GM21381 (cell line): ENCODE data around the gene ZMIZ1.

Experiments
- ATAC-seq: cut with Tn5 transposase; IDR thresholded peaks from one replicate; pipeline ENCODE4 v1.9.1; 2021; ENCODE audit warnings: mild to moderate bottlenecking, moderate library complexity; ENCODE audit not compliant: unreplicated experiment

Gene ZMIZ1

DNA sequence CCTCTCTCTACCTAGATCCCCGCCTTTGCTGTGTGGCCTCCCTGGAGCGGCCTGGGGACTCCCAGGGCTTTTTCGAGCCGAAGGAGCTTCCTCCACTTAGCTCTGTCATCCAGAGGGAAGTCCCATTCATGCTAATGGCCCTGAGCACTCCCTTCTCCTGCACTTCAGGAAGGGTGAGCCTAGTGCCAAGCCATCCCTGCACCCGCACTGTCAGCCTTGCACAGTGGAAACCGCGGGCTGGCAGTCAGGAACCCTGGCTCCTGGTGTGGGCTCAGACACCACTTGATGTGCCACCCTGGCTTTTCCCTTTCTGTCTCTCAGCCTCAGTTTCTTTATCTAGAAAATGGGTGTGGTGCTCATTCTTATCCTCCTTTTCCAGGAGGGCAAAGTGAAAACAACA, 131.6 kb downstream of the ZMIZ1 start:
- ATAC-seq: no peak

DNA sequence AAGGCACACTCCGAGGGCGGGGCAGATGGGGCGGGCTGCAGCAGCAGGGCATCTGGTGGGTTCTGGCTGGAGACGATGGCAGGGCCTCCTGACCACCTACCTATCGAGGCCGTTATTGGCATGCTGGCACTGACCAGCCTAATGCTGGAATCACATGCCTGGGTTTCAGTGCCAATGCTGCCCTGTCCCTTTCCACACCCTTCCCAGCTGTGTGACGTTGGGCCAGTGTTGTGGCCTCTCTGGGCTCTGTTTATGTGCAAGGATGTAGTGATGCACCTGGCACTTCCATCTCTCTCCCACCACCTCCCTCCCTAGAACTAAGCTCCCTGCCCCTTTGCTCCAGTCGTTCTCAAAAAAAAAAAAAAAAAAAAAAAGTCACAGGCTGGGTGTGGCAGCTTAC, 132.9 kb downstream of the ZMIZ1 start:
- ATAC-seq: no peak

DNA sequence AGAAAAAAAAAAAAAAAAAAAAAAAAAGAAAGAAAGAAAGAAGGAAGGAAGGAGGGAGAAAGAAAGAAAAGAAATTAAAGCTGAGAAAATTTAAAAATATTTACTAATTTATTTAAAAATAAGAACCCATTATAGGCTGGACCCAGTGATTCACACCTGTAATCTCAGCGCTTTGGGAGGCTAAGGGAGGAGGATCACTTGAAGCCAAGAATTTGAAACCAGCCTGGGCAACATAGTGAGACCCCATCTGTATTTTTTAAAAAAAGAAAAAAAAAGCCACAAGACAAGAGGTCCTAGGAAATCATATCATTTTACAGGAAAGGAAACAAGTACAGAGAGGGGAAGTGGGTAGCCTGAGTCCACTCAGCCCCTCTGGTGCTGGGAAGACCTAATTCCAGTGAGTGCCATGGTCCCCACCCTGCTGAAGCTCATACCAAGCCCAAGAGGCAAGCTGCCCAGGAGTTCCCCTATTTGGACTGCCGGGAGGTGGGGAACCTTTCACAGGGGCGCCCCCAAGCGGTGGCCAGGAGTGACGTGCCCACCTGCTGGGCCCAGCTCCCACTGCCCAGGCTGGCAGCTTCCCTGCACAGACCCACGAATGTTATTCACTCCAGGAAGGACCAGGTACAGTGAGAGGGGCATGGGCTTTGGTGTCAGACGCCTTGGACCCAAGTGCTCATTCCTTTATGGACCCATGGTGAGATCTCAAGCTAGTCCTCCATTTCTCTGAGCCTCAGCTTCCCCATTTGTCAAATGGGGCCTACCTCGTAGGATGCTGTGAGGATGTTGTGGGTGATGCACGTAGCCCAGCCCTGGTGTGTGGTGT, 133.6 kb downstream of the ZMIZ1 start:
- ATAC-seq: no peak

DNA sequence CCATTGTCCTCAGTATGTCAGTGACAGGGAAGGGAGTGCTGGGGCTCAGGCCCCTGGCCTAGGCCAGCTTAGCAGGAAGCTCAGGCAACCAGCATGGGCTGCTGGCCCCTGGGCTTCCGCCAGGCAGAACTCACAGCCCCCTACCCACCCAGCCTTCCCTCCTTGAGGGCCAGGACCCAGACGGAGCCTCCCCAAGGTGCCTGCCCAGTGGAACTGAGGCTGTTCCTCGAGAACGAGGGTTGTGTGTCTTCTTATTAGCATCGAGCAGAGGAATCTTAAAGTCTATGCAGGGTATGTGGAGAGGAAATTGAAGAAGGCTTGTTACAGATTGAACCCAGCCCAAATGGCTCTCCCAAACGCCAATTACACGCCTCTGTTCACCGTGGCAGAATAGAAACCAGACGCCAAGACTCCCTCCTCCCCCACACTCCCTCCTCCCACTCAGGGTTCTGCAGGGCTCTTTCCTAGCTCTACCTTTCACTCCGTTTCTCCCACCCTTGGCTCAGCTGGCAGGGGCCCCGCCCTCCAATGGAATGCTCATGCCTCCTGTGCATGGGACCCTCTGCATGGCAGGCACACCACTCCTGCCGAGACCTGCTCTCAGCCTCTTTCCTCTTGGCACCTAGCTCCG, 134.4 kb downstream of the ZMIZ1 start:
- ATAC-seq: no peak

DNA sequence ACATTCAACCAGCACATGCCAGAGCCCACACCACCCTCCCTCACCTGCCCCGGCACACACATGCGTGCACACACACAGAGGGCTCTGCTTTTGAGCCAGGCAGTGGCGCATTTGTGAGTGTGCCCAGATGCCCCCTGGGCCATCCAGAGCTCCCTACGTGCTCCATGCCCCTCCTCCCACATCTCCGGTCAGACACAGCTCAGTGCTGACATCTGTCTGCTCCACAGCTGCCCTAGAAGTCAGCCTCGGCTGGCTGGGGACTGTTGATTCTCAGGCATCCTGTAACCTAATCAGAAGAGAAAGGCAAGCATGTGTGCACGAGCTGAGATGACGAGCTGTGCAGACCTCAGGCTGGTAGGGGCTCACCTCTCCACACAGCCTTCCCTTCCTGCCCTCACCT, 135.1 kb downstream of the ZMIZ1 start:
- no peak for ATAC-seq

DNA sequence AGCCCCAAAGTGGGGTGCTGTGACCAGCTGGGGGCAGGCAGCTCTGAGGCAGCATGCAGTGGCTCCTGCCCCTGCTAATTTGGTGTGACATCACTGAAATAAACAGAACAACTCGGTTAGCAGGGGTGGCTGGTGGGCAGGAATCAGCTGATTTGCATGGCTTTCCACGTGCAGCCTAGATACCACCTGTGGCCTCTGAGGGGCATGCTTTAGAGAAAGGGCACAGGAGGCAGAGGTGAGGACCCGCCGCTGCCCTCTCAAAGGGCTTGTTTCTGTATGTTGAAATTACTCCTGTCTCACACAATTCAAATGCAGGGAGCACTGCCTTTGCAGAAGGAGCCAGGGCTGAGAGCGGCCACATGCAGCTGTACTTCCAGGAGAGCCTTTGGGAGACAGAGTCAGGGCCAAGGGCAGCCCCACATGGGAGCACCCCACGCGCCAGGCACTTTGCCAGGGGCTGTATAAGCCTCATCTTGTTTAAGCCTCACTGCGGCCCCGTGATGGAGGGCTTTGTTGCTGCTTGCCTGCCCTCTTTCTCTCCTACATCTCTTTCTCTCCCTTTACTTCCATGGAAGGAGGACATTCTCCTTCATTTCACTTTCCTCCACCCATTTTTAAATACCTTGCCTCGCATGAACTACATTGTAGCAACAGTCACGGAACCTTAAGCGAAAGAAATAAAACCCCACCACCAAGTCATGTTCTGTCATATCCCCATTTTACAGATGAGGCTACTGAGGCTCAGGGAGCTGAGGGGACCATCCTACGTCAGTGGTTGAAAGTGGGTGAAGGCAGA, 137.7 kb downstream of the ZMIZ1 start:
- no peak for ATAC-seq

DNA sequence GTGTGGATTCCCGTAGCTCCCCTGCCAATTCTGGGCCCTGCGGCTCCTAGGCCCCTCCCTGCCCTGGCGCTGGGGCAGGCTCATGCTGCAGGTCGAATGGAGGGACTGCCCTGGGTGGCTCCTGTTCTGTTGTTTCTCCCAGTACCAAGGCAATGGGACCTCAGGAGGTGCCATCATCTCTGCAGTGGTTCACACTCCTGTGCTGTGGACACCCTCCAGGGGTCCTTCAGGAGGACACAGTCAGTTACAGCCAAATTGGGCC, 138.3 kb downstream of the ZMIZ1 start:
- ATAC-seq: no peak

DNA sequence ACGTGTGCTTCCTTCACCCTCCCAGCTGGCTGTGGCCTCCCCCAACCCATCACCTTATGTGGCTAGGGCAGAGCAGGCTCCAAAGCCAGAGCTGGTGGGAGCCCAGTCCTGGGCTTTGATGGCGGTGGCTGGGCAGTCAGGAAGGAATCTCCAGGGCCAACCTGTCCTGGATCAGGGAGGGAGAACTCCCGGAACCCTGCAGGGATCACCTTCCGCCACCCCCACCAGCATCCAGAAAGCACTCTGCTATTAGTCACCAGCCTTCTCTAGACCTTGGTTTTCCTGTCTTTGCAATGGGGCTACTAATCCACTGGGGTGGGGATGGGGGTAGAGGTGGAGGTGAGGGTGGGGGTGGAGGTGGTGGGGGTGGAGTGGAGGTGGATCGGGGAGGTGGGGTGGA, 139.0 kb downstream of the ZMIZ1 start:
- no peak for ATAC-seq

DNA sequence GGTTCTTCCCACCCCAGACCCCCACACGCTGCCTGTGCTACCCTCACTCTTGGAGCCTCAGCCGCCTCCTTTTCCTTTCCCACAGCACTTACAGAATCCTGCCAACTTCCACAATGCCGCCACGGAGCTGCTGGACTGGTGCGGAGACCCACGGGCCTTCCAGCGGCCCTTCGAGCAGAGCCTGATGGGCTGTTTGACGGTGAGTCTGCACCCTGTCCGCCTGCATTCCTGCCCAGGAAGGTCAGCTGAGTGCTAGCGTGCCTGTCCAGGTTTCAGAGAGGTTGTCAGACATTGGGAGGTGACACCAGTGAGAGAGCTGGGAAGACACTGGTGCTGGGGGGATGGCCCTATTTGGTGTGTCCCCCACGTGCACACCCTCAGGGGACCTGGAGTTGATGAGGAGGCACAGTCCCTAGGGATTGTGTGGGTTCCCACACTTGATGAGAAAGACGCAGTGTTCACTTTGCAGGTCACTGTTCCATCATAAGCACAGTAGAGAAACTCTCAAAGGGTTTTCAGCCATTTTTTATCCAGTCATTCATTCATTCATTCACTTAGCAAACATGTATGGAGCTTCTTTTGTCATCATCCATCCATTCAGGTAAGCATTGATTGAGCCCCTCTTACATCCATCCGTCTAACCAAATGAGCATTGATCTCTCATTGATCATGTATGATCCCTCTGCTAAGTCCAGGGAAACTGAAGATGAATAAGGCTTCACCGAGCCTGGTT, 139.7 kb downstream of the ZMIZ1 start:
- ATAC-seq: no peak

DNA sequence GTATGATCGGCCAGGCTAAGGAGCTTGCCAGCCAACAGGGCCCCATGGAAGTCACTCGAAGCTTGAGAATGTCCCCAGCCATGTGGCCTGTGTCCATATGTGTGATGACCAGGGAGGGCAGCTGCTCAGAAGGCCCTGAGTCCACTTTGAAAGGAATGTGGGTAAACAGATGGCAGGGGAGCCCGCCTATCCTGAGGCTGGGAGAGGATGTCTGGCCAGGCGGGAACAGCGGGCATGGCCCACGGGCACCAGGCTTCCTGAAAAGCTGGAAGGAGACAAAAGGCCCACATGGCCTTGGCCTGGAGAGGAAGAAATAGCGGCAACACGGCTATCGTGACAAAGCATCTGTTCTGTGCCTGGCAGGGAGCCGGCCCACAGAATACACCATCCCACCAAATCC, 140.6 kb downstream of the ZMIZ1 start:
- no peak for ATAC-seq

DNA sequence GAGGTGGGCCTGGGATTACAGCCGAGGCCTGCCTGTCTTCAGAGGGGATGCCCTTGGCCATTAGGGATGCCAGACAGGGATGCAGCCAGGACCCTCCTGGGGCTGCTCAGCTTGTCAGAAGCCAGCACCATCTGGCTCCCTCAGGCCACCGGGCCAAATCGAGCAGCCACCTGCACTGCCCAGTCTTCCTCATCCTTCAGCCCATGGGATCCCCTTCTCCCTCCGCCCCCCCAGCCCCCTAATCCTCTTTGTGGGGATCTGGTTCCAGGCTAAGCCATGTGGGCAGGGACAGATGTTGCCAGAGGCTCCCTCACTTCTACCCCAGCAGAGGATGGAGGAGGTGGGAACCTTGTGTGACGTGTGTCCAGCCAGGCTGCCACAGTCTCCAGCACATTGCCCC, 141.1 kb downstream of the ZMIZ1 start:
- ATAC-seq: no peak

DNA sequence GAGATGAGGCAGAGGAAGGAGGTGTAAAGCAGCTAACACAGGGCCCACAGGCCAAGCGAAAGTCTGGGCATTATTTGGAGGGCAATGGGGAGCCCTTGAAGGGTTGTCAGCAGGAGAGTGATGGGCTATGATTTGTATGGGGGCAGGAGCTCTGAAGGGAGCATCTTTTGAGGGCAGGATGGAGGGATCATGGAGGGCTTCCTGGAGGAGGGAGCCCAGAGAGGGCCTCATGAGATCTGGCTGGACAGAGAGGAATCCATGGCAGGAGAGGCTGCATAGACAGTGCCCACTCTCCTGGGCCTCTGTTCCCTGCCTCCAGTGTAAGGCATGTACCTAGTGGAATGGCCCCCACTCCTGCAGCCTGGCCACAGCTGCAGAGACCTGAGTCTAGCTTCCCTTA, 141.9 kb downstream of the ZMIZ1 start:
- ATAC-seq: no peak

DNA sequence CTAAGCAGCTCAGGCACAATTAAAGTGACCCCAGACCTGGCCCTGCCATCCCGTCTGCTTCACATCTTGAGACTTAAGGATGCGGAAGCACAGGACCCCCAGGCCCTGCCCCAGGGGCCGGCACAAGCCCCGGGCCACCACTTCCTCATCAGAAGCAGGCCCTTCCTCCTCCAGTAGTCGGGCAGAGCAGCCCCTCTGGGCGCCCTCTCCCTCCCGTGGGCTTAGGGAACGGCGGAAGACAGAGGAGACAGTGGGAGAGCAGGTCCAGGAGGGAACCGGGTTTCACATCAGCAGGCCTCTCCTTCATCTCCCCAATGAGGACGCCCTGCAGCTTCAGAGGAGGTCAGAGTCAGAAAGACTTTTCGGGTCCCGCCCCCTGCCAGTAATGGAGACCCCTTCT, 142.8 kb downstream of the ZMIZ1 start:
- no peak for ATAC-seq

DNA sequence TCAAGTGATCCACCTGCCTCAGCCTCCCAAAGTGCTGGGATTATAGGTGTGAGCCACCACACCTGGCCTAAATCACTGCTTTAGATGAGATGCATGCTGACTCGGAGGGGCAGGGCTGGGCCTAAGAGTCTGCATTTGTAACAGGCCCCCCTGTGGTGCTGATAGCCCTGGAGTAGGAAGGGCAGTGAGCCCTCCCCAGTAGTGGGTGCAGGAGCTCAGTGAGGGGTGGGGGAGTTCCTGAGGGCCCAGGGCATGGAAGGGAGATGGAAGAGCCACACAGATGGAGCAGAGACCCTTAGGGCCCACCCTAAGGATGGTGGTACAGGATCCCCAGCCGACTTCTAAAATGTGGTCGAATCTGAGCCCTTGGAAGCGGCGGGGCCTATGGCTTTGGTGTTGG, 146.8 kb downstream of the ZMIZ1 start:
- ATAC-seq: no peak

DNA sequence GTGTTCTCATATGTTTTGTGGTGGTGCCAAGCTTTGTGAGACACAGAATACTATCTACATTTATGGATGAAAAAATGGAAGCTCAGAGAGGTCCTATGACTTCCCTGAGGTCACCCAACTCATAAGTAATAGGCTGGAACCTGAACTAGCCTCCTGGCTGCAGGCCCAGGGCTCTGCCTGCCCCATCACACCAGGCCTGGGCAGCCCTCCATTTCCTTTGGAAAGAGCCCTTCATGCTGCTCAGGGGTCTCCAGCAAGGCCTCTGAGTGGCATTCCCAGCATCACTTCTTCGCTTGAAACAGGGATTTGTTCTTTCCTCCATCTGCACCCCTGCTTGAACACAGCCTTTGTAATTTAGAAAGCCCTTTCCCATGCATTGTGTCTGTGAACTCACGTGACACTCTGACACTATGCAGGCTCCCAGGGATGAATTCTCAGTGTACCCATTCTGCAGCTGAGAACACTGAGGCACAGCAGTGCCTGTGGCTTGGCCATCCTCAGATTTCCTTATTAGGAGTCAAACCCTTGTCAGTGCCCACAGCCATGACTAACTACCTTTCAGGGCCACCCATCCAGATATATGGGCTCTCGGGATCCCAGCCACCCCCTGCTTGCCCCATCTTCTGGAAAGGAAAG, 150.7 kb downstream of the ZMIZ1 start:
- no peak for ATAC-seq

DNA sequence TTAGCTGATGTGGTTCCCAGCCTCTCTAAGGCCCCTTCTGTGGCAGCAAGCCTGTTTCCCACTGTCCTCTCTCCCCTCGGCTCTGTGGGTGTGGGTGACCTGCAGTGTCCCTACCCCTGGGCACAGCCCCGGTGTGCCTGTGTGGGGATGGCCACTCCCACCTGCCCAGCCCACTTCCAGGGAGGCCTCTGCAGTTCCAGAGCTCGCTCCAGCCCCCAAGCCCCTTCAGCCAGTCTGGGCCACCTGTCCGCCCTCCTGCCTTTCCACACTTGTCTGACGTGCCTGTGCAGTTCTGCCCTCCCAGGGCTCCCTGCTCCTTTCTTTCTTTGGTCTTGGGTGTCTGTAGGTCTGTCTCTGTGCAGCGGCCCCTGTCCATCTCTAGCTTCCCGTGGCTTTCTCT, 151.5 kb downstream of the ZMIZ1 start:
- ATAC-seq: no peak

DNA sequence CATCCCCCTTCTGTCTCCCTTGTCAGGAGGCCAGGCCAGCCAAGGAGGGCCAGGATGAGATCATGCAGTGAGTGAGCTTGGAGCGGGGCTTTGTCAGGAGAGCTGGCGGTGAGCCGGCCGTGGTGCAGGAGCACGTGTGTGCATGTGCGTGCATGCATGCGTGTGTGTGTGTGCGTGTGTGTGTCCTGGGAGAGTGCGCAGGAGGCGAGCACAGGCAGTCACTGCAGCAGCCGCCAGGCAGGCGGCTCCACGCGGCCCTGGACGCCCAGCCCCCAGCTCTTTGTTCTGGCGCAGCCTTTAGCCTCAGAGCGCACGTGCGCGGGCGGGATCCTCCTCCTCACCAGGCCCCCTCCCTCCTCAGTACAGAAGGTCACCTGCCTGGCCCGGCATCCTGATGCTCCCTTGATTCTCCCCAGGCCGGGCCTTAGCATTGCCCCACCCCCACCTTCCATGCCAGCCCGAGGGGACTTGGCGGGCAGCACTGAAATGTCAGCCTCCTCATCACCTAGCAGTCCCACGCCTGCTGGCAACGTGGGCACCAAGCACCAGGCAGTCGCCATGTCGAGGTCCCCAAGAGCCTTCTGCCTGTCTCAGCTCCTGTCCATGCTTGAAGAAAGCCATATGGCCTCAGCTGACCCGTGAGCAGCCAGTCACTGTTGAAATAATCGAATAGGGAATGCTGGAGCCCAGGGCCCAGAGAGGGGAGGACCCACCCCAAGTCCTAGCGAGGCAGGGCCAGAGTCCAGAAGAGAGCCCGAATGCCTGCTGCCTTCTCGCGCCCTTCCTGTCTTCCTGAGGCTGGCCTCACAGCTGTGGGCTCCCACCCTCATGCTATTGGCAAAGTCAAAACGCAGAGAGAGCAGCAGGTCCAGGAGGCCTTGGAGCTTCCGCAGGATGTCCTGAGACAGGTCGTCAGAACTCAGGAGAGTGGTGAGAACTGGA, 152.6 kb downstream of the ZMIZ1 start:
- no peak for ATAC-seq

DNA sequence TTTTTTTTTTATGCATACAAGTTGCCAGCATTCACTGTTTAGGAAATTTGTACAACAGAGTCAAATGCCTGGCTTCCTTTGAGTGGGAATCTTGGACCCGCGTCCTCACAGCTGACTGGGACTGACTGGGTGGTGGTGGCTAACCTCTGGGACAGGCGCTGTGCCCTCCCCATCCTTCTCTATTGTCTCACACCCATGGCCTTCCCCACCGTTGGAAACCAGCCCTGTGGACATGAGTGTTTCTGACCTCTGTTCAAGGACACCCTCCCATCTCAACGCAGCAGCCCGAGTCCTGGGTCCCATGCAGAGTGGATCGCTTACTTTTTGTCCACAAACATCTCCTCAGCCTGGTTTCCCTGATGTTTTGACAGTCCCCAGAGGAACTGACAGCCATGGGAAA, 153.4 kb downstream of the ZMIZ1 start:
- no peak for ATAC-seq

DNA sequence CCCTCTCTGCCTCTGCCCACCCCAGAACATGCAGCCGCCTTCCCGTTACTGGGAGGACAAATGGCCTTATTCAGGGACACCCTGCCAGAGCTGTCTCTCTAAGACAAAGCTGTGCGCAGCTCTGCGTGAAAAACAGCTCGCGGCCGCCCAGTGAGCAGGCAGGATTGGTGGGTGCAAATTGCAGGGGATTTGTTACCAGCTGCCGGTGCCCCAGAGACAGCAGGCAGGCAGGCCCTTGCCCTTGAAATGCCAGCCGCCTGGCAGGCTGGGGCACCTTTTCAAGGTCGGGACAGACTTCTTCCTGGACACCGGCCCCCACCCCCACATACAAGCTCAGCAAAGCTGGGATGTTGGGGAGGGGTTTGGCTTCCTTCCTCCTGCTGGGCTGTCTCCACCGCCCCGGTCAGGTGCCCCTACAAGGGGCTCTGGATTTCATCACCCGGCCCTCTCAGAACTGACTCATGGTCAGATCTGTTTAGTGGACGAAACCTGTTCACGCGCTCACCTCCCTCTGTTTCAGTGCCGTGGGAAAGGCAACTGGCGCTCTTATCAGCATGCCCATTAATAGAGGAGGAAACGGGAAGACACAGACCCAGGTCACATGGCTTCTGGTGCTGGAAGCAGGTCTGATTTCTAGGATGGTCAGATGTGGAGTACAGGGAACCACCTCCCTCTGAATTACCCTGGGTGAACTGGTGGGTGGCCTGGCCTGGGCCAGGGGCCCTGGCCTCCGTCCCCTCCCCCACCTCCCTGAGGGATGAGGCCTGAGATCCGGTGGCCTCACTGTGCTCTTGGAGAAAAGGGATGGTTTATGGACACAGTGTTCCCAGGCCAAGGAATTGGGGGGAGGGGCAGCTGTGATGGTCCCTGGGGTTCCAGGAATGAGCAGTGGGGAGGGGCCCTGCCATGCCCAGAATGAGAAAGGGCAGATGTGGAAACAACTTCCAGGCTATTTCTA, 154.6 kb downstream of the ZMIZ1 start:
- ATAC-seq: no peak
